ENCODE data around the gene APLF.

DNA sequence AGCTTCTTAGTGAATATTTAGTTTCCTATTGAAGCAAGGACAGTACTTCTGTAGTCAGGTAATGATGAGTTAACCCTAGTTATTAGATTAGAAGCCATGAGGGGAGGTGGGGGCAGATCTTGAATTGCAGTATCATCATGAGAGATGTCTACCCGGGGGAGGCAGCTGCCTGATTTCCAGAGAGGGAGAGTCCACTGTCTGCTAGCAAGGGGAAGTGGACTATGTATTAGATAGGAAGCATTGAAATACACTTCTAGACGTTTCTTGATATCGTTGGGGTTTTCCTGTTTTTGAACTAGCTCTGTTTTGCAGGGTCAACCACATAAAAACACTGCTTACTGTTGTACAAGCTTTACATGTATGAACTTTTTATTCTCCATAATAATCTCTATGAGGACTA, 38.8 kb downstream of the APLF start:
- TF ChIP-seq, protein P1, sequence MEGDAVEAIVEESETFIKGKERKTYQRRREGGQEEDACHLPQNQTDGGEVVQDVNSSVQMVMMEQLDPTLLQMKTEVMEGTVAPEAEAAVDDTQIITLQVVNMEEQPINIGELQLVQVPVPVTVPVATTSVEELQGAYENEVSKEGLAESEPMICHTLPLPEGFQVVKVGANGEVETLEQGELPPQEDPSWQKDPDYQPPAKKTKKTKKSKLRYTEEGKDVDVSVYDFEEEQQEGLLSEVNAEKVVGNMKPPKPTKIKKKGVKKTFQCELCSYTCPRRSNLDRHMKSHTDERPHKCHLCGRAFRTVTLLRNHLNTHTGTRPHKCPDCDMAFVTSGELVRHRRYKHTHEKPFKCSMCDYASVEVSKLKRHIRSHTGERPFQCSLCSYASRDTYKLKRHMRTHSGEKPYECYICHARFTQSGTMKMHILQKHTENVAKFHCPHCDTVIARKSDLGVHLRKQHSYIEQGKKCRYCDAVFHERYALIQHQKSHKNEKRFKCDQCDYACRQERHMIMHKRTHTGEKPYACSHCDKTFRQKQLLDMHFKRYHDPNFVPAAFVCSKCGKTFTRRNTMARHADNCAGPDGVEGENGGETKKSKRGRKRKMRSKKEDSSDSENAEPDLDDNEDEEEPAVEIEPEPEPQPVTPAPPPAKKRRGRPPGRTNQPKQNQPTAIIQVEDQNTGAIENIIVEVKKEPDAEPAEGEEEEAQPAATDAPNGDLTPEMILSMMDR (IDR thresholded peaks at IDR 0.05; ENCODE audit: low read length), result no peak
- TF ChIP-seq EZH2 (IDR thresholded peaks at IDR 0.05; ENCODE audit: borderline replicate concordance, low read length), result no peak
